Anterior cingulate cortex (tissue), 58 donors: ENCODE measurements around the gene CYB5A.
A peak's percentile ranks its signal among the peaks of the same experiment; 100 is the strongest.

ENCODE experiments used
- DNase-seq, 58 donors: peaks; one replicate each; lab custom pipeline; 2025; lab: John Stamatoyannopoulos, UW

Gene CYB5A

DNA sequence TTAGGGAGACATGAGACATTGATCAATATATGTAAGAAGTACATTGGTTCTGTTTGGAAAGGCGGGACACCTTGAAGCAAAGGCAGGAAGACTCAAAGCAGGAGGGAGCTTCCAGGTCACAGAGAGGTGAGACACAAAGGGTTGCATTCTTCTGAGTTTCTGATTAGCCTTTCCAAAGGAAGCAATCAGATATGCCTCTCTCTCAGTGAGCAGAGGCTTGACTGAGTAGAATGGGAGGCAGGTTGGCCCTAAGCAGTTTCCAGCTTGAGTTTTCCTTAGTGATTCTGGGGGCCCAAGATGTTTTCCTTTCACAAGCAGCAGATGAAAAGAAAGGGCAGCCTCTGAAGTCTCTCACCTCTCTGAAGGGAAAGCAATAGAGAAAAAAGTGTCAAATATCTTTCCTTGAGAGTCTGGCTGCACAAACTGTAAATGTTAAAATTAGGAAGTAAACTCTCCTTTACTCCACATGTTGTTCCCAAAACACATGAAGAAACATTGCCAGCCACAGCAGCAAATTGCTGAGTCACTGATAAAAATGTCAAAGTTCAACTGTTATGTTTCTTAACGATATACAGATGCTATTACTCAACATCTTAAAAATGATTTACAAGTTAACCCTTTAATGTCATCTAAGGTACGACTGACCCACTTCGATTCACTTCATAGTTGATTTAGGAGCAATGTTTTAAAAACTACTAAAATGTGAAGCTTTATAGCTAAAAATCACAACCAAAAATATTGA, 40.3 kb downstream of the CYB5A start:
- DNase-seq = no peak

DNA sequence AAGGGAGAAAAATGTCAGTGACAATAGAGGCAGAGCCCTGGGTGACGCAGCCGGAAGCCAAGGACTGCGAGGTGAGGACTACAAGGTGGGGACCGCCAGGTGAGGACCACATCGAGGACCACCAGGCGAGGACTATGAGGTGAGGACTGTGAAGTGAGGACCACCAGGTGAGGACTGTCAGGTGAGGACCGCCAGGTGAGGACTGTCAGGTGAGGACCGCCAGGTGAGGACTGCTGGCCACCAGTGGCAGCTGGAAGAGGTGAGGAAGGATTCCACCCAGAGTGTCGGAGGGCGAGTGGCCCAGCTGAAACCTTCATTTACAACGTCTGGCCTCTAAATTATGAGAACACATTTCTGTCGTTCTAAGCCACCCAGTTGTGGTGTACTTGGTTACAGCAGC, 41.6 kb downstream of the CYB5A start:
- no peak for DNase-seq

DNA sequence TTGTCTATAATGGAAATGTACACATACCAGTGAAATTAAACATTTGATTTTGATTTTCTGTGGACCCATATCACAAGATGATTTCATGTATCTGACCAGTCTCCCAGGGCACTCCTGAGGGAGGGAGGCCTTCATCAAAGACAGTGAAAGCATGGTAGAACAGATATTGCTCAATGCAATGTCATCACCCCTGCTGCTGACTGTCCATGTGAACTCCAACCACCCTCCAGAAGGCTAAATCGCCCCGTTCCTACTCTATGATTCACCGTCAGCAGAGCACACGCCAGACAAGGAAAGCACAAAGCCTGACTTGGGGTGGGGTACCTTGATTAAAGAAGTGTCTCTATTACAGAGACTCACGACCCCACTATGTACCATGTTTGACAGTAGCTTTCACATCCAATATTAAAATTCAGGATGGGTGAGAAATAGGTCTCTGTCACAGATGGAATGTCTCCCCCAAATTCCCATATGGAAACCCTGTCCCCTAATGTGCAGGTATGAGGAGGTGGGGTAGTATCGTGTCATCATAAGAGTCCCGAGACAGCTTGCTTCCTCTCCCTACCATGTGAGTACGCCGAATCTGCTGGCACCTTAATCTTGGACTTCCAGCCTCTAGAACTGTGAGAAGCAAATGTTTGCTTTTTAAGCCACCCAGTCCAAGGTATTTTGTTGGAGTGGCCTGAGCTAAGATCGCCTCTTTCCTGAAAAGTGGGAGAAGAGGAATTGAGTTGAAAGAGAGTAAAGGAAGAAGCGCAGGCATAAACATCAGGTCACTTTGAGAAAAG, 42.4 kb downstream of the CYB5A start:
- no peak for DNase-seq

DNA sequence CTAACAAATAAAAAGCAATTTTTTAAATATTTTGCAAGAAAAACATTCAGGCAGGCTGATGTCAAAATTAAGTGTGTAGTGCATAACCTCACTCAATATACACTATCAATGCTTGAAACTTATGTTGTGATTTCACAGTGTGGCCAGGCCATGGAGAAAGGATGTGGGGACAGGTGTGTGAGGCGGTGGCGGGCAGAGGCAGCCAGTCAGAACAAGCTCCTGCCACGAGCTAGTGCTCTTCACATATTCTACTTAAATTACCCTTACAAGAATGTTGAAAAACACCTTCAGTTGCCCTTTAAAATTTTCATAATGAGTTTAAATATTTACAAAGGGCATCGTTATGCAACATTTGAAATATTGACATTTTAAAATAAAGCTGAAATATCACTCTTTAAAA, 43.2 kb downstream of the CYB5A start:
- no peak for DNase-seq

DNA sequence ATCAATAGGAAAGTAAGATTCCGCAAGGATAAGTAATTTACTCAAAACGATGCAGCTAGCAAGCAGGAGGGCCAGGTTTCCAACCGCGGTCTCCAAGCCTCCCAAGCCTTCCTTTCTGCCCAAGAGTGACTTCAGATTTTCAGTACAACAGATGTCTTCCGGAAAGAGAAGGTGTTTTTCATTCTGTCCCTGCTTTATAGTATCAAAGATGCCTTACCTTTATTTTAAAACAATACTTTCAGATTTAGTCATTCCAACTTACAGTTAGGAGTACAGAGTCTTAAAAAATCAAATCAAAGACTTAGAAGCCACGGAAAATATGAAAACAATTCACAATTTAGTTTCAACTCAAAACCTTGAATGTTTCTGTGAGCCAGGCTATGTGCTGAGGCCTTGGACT, 43.6 kb downstream of the CYB5A start:
- DNase-seq = no peak

DNA sequence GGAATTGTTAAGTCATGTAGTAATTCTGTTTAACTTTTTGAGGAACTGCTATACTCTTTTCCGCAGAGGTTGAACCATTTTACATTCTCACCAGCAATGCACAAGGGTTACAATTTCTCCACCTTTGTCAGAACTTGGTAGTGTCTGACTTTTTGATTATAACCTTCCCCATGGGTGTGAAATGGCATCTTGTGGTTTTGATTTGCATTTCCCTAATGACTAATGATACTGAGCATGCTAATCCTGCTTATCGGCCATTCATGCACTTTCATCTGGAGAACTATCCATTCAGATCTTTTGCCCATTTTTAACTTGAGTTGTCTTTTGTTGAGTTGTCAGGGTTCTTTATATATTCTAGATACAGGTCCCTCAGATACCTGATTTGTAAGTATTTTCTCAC, 47.2 kb downstream of the CYB5A start:
- DNase-seq = no peak

DNA sequence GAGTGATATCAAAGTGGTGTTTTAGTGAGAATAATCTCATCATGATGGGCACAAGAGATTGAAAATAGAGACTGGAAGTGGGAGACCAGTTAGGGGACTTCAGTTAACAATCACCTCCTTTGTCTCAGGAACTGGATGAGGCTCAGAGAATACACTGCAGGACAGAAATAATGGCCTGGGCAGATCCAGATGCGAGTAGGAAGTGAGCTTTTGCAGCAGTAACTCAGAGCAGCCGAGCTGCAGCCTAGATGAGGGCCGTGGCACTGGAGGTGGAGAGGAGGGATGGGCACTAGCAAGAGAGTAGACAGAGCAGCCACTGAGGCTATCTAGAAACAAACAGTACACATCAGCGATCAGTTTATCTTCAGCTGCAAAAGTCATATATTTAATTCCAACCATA, 48.6 kb downstream of the CYB5A start:
- DNase-seq = no peak

DNA sequence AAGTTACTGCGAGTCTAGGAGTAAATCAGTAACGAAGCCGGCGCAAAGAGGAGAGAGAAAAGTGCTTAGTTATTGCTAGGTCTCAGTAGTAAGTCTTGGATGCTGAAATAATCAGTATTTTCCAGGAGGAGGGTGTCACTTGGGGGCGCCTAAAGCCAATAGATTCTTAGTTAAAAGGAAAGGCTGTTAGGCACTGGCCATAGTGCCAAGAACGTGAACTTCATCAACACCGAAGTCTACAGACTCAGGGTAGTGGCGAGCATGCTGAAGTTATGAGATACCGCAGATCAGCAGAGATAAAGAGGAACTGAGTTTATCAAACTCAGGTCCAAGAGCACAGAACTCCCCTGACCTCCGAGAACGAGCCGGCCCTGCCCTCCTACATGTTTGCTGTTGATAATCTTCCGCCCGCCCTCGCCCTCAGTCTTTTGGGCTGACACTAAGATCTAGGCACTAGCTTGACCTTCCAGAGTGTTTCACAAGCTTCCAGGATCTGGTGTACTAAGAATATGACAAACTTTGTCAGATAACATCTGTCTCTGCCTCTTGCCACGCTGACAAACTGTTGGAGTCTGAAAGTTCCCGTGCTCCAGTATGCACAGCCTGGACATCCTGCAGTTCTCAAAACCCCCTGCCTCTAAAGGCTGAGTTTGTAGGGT, 49.2 kb downstream of the CYB5A start:
- DNase-seq = peak in 5 of 58 donors; percentile 1 to 9 (median 5)

DNA sequence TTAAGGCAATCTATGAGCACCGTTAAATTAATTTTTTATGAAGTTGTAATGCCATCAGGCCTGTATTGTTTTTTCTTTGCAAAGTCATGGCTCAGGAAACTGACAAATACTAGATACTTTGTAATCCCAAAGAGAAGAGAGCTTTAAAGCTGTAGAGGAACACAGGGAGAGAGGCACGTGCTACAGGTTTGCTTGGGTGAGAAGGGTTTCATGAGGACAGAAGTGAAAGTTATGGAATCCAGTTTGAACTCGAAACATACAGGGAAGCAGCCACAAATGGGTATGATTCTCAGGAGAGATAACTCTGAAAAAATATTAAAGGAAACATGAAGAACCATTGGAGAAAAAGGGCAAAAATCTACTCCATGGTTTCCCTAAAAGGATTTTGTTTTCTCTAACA, 49.8 kb downstream of the CYB5A start:
- no peak for DNase-seq

DNA sequence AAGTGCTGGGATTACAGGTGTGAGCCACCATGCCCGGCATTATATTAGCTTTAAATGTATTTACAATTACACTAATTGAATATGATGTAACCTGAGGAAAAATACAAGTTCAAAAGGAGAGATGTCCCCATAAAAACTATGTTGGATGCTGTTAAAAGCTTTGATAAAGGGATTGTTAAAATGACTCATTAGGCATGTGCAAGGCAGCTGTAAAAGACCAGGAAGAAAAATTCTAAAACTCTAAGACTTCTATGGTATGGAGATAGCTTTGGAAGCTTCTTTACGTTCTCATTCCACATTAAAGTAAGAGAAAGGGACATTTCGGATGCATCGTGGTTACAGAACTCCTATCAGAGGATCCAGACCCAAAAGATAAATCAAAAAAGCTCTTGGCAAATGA, 50.3 kb downstream of the CYB5A start:
- no peak for DNase-seq

DNA sequence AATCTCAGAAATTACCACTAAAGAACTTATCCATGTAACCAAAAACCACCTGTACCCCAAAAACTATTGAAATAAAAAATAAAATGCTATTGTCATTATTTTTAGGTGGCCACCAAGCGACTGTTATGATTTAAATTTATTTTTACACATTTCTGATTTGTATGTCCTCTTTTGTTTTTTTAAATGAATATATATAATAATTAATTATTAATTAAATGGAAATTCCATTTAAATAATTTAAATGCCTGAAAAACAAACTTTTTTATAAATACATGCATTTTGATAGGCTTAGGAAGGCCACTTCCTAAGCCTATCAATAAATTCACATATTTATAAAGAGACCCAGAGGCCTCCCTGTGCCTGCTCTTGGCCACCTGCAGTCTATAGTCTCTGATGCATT, 52.2 kb downstream of the CYB5A start:
- no peak for DNase-seq

DNA sequence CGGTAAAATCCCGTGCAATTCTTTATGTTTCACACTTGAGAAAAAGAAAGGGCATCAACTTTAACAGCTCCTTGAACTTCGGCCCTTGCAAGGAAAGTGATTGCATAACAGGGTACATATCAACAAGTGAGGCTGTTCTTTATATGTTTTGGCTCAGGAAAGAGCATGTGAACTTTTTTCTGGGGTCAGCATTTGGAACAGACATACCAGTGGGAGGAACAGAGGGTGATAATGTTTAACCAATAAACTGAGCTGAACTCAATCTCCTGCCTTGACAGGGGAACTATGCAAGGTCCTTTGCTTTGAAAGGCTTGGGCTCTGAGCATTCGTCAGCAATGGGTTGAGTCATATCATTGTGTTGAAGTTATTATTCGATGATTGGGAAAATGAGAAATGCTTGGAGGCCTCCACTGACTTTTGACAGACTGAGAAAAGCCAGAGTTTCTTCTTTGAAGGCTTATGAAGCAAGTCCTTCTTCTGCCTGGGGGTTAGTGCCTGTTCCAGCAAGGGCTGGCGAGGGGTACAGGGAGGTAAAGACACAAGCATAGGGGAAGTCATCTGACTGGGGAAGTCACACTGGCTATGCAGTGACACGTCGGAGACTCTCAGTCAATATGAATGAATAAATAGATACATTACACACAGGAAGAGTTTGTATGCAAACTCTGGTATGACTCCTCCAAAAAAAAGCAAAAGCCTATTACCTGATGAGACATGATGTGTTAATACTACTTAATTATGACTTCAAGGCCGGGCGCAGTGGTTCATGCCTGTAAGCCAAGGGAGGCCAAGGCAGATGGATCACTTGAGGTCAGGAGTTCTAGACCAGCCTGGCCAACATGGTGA, 57.2 kb downstream of the CYB5A start:
- no peak for DNase-seq

DNA sequence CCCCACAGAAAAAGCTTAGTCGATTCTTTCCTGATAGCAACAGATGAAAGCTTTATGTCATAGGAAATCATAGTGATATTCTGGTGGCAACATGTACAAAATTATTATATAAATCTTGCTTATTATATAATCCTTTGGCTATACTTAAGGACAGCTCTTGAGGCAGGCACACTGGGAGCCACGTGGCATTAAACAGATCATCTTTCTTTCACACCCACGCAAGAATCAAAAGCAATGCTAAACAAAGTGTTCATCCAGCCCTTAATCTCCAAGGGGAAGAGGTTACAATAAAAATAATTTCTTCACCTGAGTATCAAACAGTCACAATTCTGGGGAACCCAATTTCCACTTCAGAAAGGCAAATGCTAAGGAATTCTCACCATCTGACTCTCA, 57.8 kb downstream of the CYB5A start:
- no peak for DNase-seq

DNA sequence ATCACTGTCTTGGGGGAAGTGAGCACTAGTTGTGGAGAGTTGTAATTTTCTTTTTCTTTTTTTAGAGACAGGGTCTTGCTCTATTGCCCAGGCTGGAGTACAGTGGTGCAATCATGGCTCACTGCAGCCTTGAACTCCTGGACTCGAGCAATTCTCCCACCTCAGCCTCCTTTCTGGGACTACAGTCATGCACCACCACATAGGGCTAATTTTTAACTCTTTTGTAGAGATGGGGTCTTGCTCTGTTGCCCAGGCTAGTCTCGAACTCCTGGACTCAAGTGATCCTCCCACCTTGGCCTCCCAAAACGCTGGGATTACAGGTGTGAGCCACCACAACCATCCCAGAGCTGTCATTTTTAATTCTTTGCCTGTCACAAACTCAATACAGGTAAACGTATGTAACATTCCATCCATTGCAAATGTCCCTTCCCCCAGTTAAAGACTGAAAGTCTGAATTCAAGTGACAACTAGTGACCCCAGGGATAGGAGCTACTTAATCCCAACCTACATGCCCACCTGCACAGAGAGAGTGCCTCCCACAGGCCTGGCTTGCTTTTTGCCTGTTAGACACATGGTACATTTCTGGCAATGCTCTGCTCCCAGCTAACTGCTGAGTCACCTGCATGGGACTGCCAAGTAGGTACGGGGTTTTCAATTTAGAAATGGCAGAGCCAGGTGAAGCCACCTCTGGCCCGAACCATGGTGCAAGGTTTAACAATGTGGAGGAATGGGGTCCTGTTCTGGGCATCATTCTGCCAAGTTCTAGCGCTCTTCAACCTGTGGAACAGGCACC, 60.6 kb downstream of the CYB5A start:
- no peak for DNase-seq

DNA sequence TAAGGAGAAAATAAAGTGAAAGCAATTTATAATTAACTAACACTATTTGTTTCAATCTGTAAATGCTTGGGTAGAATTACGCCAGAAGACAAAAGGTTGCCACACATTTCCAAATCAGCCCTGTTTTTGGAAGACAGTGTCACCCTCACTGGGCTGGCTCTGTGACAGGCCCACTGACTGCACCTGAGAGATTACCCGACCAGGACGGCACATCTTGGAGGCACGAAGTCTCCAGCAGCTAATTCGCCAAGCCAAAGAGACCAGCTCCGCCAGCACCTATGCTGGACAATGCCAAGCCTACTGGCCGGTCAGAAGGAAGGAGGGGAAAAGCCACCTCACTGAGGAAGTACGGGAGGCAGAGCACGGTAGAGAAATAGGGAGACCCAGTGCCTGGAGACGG, 61.9 kb downstream of the CYB5A start:
- DNase-seq = no peak

DNA sequence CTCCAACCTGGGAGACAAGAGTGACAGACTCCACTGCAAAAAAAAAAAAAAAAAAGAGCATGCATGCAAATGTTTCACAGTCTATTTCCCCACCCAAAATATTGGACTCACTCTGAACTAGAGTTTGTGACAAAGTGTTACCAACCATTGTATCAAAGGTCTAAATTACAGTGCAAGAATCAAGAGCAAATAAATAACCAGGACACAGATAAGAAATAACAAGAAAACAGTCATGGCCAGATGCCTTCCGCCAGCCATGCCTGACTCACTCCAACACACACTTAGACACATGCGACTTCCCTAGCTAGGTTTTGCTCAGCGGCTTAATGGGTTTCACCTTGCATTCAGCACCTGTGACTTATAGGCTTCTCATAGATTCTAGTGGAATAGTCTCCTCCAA, 62.8 kb downstream of the CYB5A start:
- DNase-seq = no peak

DNA sequence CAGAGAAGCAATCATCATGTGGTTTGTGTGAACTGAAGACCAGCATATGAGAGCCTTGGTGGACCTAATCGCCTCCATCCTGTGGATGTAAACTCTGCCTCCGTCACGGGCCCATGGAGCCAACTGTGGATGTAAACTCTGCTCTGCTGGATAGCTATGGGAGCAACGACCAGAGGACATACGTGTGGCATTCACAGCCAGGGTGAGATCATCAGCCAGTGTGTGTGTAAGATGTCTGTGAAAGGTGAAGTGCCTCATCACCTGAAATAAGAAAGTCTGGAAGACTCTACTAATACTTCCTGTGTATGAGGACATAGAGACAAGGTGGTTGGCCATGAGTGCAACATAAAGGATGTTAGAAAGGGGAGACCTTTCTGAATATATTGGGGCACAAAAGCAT, 63.5 kb downstream of the CYB5A start:
- DNase-seq = no peak

DNA sequence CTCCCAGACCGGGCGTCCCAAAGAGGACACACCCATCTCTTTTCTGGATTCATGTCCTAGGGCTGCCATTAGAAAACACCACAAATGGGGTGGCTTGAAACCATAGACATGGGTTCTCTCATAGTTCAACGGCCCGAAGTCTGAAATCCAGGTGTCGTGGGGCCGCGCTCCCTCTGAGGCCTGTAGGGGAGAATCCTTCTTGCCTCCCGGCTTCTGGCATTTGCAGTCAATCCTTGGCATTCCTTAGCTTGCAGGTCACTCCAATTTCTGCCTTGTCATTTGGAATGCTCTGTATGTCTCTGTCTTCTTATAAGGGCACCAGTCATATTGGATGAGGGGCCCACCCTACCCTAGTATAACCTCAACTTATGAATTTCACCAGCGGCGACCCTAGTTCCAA, 65.1 kb downstream of the CYB5A start:
- no peak for DNase-seq

DNA sequence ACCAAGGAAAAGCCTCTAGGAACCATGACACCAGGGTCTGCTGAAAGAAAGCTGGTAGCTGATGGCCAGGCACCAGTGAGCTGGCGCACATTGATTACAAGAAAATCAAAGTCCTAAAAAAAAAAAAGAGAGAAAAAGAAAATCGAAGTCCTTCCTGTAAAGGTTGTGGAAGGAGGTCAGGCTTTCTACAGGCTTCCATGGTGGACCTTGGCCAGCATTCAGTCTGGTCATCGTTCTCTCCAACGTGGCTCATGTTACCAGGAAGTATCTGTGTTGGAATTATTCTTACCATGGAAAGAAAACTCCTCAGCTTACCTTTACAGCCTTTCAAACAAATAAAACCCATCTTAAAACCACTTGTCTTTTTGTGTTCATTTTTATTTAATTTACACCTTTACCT, 65.6 kb downstream of the CYB5A start:
- DNase-seq = no peak
